NCI-H1417 (cell line): ENCODE results near the gene IQCN.
A peak's percentile ranks its signal among the peaks of the same experiment; 100 is the strongest.

Source experiments
- DNase-seq, 3 experiments: peaks; one replicate each; lab custom pipeline; 2025; lab: John Stamatoyannopoulos, UW

The IQCN gene

GRCh38 chr19:18287836-18288772, 13.9 kb upstream of the IQCN start:
- no peak for DNase-seq

- no peak for DNase-seq
Observed at GRCh38 chr19:18286973-18287635, 12.9 kb upstream of the IQCN start.

GRCh38 chr19:18284712-18285360, 10.6 kb upstream of the IQCN start:
- no peak for DNase-seq

GRCh38 chr19:18283338-18283737, 9.1 kb upstream of the IQCN start:
- DNase-seq: no peak

- DNase-seq: peak in 2 of 3 experiments; percentile 50 to 58
Observed at GRCh38 chr19:18282788-18283141, 8.5 kb upstream of the IQCN start.

GRCh38 chr19:18282021-18282787, 8.0 kb upstream of the IQCN start:
- peak; percentile 41 to 97 (median 97) for DNase-seq

GRCh38 chr19:18281082-18282020, 7.1 kb upstream of the IQCN start, which contains the start of gene JUND:
Gene JUND (minus strand): TSS chr19:18281622. CDS start chr19:18281484, 138 bp downstream.
- DNase-seq: peak; percentile 92 to 98 (median 97)

- peak; percentile 78 to 89 (median 80) for DNase-seq
Observed at GRCh38 chr19:18280247-18281081, 6.2 kb upstream of the IQCN start.

GRCh38 chr19:18279516-18280246, 5.4 kb upstream of the IQCN start:
- DNase-seq: peak; percentile 87 to 97 (median 90)

GRCh38 chr19:18279266-18279515, 4.9 kb upstream of the IQCN start:
- DNase-seq: no peak

- peak in 1 of 3 experiments; percentile 31 for DNase-seq
Observed at GRCh38 chr19:18278521-18279265, 4.4 kb upstream of the IQCN start.

GRCh38 chr19:18274781-18275356, 617 bp upstream of the IQCN start:
- no peak for DNase-seq

GRCh38 chr19:18273561-18274218, 562 bp downstream of the IQCN start:
- no peak for DNase-seq

- DNase-seq: no peak
Observed at GRCh38 chr19:18271433-18271841, 2.8 kb downstream of the IQCN start.

GRCh38 chr19:18270326-18270725, 3.9 kb downstream of the IQCN start:
- DNase-seq: no peak

- no peak for DNase-seq
Observed at GRCh38 chr19:18269070-18269723, 5.1 kb downstream of the IQCN start.
